ENCODE data around the gene ACTR6.

GRCh38 chr12:100208834-100209233 lies 8.2 kb downstream of the ACTR6 start:
- no peak for TF ChIP-seq FOXM1 (IDR thresholded peaks at IDR 0.05; ENCODE audit: borderline replicate concordance)
- no peak for TF ChIP-seq SUZ12 (IDR thresholded peaks at IDR 0.05)
- TF ChIP-seq TARDBP (IDR thresholded peaks at IDR 0.05), result no peak
- no peak for TF ChIP-seq BHLHE40 (IDR thresholded peaks at IDR 0.05; ENCODE audit: borderline replicate concordance)
- TF ChIP-seq NFRKB (IDR thresholded peaks at IDR 0.05), result no peak
- TF ChIP-seq PKNOX1 (IDR thresholded peaks at IDR 0.05), result no peak
- TF ChIP-seq SP1 (IDR thresholded peaks at IDR 0.05), result no peak
- TF ChIP-seq L3MBTL2 (conservative IDR thresholded peaks at IDR 0.05), result no peak
- TF ChIP-seq LEF1 (IDR thresholded peaks at IDR 0.05; ENCODE audit: borderline replicate concordance), result no peak
- TF ChIP-seq CTBP1 (IDR thresholded peaks at IDR 0.05; ENCODE audit: borderline replicate concordance), result no peak
- no peak for TF ChIP-seq ARNT (IDR thresholded peaks at IDR 0.05)
- TF ChIP-seq HDGF (IDR thresholded peaks at IDR 0.05; ENCODE audit: borderline replicate concordance), result no peak
- TF ChIP-seq ELF4 (IDR thresholded peaks at IDR 0.05), result no peak
- TF ChIP-seq FOXK2 (IDR thresholded peaks at IDR 0.05), result no peak

Data from HEK293T (cell line).